SU-DHL-6 (cell line): ENCODE results near the gene PGLYRP2.

Experiments used
- EZH2phosphoT487 ChIP-seq: fragments of 200-600 bp; sonication (generic), shearing (Covaris generic); conservative IDR thresholded peaks from 2 replicates; pipeline ENCODE4 v1.6.1; 2018; ENCODE audit warnings: mild to moderate bottlenecking, antibody characterized with exemption, low read length, moderate library complexity, mixed read lengths
- TF ChIP-seq, protein P1 (sequence below): fragments of 200-600 bp; sonication (generic); IDR thresholded peaks from one replicate; pipeline ENCODE4 v1.5.1; 2017; ENCODE audit warnings: antibody characterized with exemption, mild to moderate bottlenecking, low read length, moderate library complexity; ENCODE audit not compliant: insufficient read depth, poor library complexity, severe bottlenecking

DNA sequence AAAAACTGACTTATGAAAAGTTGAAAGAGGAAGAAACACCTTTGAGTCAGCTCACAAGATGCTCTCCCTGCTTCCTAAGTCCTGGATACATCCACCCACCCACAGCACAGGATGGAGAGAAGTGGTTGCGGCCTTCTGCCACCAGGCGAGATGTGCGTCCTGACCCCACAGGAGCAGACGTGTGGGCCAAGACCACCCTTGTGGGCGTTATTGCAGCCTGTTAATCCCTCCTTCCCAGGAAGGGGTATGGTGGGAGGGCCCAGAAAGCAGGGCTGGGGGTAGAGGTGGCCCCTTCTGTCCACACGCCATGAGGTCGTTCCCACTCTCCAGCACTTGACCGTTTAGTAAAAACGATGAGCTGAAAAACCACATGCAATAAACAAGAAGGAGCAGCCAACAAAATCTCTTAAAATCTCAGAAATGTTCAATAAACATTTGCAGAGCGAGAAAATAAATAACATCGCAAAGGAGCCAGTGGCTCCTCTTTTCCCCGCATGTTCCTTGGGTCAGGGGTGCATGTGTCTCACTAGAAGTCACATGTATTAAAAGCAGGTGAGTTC is 58.1 kb downstream of the PGLYRP2 start:
- TF ChIP-seq, protein P1, sequence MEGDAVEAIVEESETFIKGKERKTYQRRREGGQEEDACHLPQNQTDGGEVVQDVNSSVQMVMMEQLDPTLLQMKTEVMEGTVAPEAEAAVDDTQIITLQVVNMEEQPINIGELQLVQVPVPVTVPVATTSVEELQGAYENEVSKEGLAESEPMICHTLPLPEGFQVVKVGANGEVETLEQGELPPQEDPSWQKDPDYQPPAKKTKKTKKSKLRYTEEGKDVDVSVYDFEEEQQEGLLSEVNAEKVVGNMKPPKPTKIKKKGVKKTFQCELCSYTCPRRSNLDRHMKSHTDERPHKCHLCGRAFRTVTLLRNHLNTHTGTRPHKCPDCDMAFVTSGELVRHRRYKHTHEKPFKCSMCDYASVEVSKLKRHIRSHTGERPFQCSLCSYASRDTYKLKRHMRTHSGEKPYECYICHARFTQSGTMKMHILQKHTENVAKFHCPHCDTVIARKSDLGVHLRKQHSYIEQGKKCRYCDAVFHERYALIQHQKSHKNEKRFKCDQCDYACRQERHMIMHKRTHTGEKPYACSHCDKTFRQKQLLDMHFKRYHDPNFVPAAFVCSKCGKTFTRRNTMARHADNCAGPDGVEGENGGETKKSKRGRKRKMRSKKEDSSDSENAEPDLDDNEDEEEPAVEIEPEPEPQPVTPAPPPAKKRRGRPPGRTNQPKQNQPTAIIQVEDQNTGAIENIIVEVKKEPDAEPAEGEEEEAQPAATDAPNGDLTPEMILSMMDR, result no peak
- TF ChIP-seq EZH2phosphoT487, result no peak
